GM15510 (cell line): Measurements from ENCODE around the gene NOM1.

Experiments
- POLR2A ChIP-seq: IDR thresholded peaks from 3 replicates; pipeline ENCODE4 v1.6.1; 2011; ENCODE audit warnings: borderline replicate concordance; ENCODE audit not compliant: insufficient read length; ENCODE audit errors: extremely low read depth

Gene NOM1

GRCh38 chr7:157014635-157015555, 65.4 kb downstream of the NOM1 start:
- no peak for TF ChIP-seq POLR2A

- TF ChIP-seq POLR2A = no peak
Measured at GRCh38 chr7:157016024-157016351, 66.5 kb downstream of the NOM1 start.

GRCh38 chr7:157016352-157017041, 67.0 kb downstream of the NOM1 start:
- TF ChIP-seq POLR2A = no peak

- no peak for TF ChIP-seq POLR2A
Measured at GRCh38 chr7:157017149-157017548, 67.6 kb downstream of the NOM1 start.

GRCh38 chr7:157017603-157018327, 68.3 kb downstream of the NOM1 start:
- no peak for TF ChIP-seq POLR2A

- TF ChIP-seq POLR2A = no peak
Measured at GRCh38 chr7:157018328-157018996, 69.0 kb downstream of the NOM1 start.

GRCh38 chr7:157018997-157019608, 69.6 kb downstream of the NOM1 start:
- no peak for TF ChIP-seq POLR2A

- TF ChIP-seq POLR2A = no peak
Measured at GRCh38 chr7:157019718-157020451, 70.4 kb downstream of the NOM1 start.

- TF ChIP-seq POLR2A = no peak
Measured at GRCh38 chr7:157020514-157021070, 71.1 kb downstream of the NOM1 start.

GRCh38 chr7:157021071-157021870, 71.8 kb downstream of the NOM1 start:
- TF ChIP-seq POLR2A = no peak

- TF ChIP-seq POLR2A = no peak
Measured at GRCh38 chr7:157021871-157022680, 72.6 kb downstream of the NOM1 start.
